Nephron (organoid): Measurements from ENCODE around the gene SETD7.
A peak's percentile ranks its signal among the peaks of the same experiment; 100 is the strongest.

Source experiments
- H3K27ac Mint-ChIP-seq, 3 experiments: 2 replicates each; pipeline ENCODE4 v1.8.0; 2020; ENCODE audit warnings: mixed read lengths in 3 of 3, mild to moderate bottlenecking in 2 of 3, moderate library complexity in 1 of 3
- H3K27me3 Mint-ChIP-seq: 2 replicates; pipeline ENCODE4 v1.8.0; 2021; ENCODE audit warnings: low read depth, mild to moderate bottlenecking, moderate library complexity, mixed read lengths
- H3K36me3 Mint-ChIP-seq: 2 replicates; pipeline ENCODE4 v1.8.0; 2020; ENCODE audit warnings: low read depth, mixed read lengths
- H3K4me1 Mint-ChIP-seq: 2 replicates; pipeline ENCODE4 v1.8.0; 2020; ENCODE audit warnings: mixed read lengths
- H3K4me3 Mint-ChIP-seq, 3 experiments: 2 replicates each; pipeline ENCODE4 v1.8.0; 2020; ENCODE audit warnings: mild to moderate bottlenecking in 3 of 3, mixed read lengths in 3 of 3, moderate library complexity in 2 of 3
- H3K9me3 Mint-ChIP-seq: 2 replicates; pipeline ENCODE4 v1.8.0; 2020; ENCODE audit warnings: mixed read lengths
- CTCF ChIP-seq, 3 experiments: fragments of 200-600 bp; sonication (generic); IDR thresholded peaks; one replicate each; pipeline ENCODE4 v1.5.0; 2021; ENCODE audit warnings: antibody characterized with exemption in 3 of 3; ENCODE audit not compliant: unreplicated experiment in 3 of 3

Gene SETD7

GRCh38 chr4:139537292-139537691 is 18.7 kb downstream of the SETD7 start:
- no peaks in the 10 kb centered on the region for H3K27me3 Mint-ChIP-seq

GRCh38 chr4:139535871-139536234 is 20.2 kb downstream of the SETD7 start:
- peaks cover 42% of the 10 kb centered on the region for H3K4me1 Mint-ChIP-seq
- H3K27ac Mint-ChIP-seq = peak overlapping the region in 1 of 3 experiments; percentile 28
- H3K36me3 Mint-ChIP-seq = peaks cover 21% of the 10 kb centered on the region
- H3K9me3 Mint-ChIP-seq = no peaks in the 10 kb centered on the region
- no peaks in the 10 kb centered on the region for H3K27me3 Mint-ChIP-seq
- H3K4me3 Mint-ChIP-seq = no peak overlapping the region
- no peak for TF ChIP-seq CTCF (IDR thresholded peaks at IDR 0.05; ENCODE audit: unreplicated experiment in 3 of 3)

More at GRCh38 chr4:139537292-139537691, 18.7 kb downstream of the SETD7 start:
- H3K9me3 Mint-ChIP-seq = no peaks in the 10 kb centered on the region
- no peak overlapping the region for H3K4me3 Mint-ChIP-seq
- H3K36me3 Mint-ChIP-seq = peaks cover 27% of the 10 kb centered on the region
- peaks cover 41% of the 10 kb centered on the region for H3K4me1 Mint-ChIP-seq
- H3K27ac Mint-ChIP-seq = no peak overlapping the region
- no peak for TF ChIP-seq CTCF (IDR thresholded peaks at IDR 0.05; ENCODE audit: unreplicated experiment in 3 of 3)

- H3K9me3 Mint-ChIP-seq = no peaks in the 10 kb centered on the region
- H3K4me1 Mint-ChIP-seq = peaks cover 39% of the 10 kb centered on the region
- peaks cover 16% of the 10 kb centered on the region for H3K36me3 Mint-ChIP-seq
- TF ChIP-seq CTCF (IDR thresholded peaks at IDR 0.05; ENCODE audit: unreplicated experiment in 3 of 3) = no peak
- H3K4me3 Mint-ChIP-seq = no peak overlapping the region
- no peaks in the 10 kb centered on the region for H3K27me3 Mint-ChIP-seq
- H3K27ac Mint-ChIP-seq = peak overlapping the region; percentile 24 to 30 (median 28)
Measured at GRCh38 chr4:139535228-139535870, 20.7 kb downstream of the SETD7 start.

GRCh38 chr4:139534287-139534950 is 21.6 kb downstream of the SETD7 start:
- TF ChIP-seq CTCF (IDR thresholded peaks at IDR 0.05; ENCODE audit: unreplicated experiment in 3 of 3) = no peak
- no peak overlapping the region for H3K4me3 Mint-ChIP-seq

DNA sequence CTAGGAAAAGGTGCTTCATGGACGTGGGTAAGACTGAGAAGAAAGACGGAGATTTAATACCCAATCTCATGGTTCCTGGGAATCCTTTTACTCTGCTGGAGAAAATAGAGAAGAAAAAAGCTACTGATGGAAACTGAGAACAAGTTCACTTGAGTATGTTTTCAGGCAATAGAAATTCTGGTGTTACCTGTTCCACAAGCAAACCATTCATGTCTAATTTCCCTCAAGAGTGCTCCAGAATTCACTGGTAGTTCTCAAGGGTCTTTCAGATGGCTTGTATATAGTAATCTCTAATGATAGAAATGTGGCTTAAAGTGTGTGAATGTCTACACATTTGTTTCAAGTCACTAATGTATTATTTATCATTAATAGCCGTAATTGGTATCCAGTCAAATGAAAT is 22.5 kb downstream of the SETD7 start:
- H3K27ac Mint-ChIP-seq = peak overlapping the region; percentile 54 to 76 (median 64)
- peak overlapping the region in 1 of 3 experiments; percentile 8 for H3K4me3 Mint-ChIP-seq
- no peak for TF ChIP-seq CTCF (IDR thresholded peaks at IDR 0.05; ENCODE audit: unreplicated experiment in 3 of 3)
- H3K4me1 Mint-ChIP-seq = peaks cover 50% of the 10 kb centered on the region
- peaks cover 10% of the 10 kb centered on the region for H3K36me3 Mint-ChIP-seq
- no peaks in the 10 kb centered on the region for H3K9me3 Mint-ChIP-seq
- H3K27me3 Mint-ChIP-seq = no peaks in the 10 kb centered on the region

More at GRCh38 chr4:139534287-139534950, 21.6 kb downstream of the SETD7 start:
- Mint-ChIP-seq H3K9me3 (no peaks in the 10 kb centered on the region), H3K36me3 (peaks cover 8% of the 10 kb centered on the region), H3K27ac (no peak overlapping the region), H3K4me1 (peaks cover 41% of the 10 kb centered on the region), H3K27me3 (no peaks in the 10 kb centered on the region)
